HFF-Myc (cell line): ENCODE measurements around the gene PEAK3.

Experiments used
- DNase-seq: peaks from one replicate; pipeline ENCODE4 v3.0.0-alpha.2; 2011; ENCODE audit warnings: low read depth; ENCODE audit errors: extremely low read depth
- H3K4me3 ChIP-seq: replicated peaks from 2 replicates; pipeline ENCODE4 v1.5.1; 2011; ENCODE audit warnings: low read depth, mild to moderate bottlenecking, control low read depth, low read length
- CTCF ChIP-seq: IDR thresholded peaks from 2 replicates; pipeline ENCODE4 v1.5.1; 2012; ENCODE audit warnings: mild to moderate bottlenecking, low read depth, low read length, control low read depth; ENCODE audit errors: missing control alignments

Gene PEAK3

GRCh38 chr19:2327773-2328400 lies 45.9 kb upstream of the PEAK3 start:
- DNase-seq, result no peak
- peak overlapping the region; percentile 99 for H3K4me3 ChIP-seq
- TF ChIP-seq CTCF, result no peak

GRCh38 chr19:2326699-2327360 lies 44.9 kb upstream of the PEAK3 start:
- H3K4me3 ChIP-seq, result peak overlapping the region; percentile 99
- TF ChIP-seq CTCF, result no peak
- DNase-seq, result no peak

- DNase-seq, result no peak
- no peak for TF ChIP-seq CTCF
- H3K4me3 ChIP-seq, result no peak overlapping the region
These were observed 43.5 kb upstream of the PEAK3 start for GRCh38 chr19:2325281-2326046.

- TF ChIP-seq CTCF, result no peak
- DNase-seq, result no peak
- H3K4me3 ChIP-seq, result no peak overlapping the region
These were observed 42.4 kb upstream of the PEAK3 start for GRCh38 chr19:2324220-2324948.

- no peak for TF ChIP-seq CTCF
- no peak overlapping the region for H3K4me3 ChIP-seq
- no peak for DNase-seq
These were observed 41.7 kb upstream of the PEAK3 start for GRCh38 chr19:2323707-2324106.

GRCh38 chr19:2321565-2322283 lies 39.7 kb upstream of the PEAK3 start:
- H3K4me3 ChIP-seq, result no peak overlapping the region
- DNase-seq, result no peak
- no peak for TF ChIP-seq CTCF
